ENCODE data around the gene KIF17. TPM values are rescaled to one million over a fixed set of nuclear protein-coding genes. Genes with fewer than 3 reads are reported as not detected.
"Not testable (repeated sequence)": the region's sequence is repeated elsewhere in the genome, so short reads cannot be mapped to it uniquely, and the experiment has no call there.

KIF17 gene
- total and polyA plus RNA-seq, 8 donors: 0.20 to 1.1 (median 0.69) TPM

DNA sequence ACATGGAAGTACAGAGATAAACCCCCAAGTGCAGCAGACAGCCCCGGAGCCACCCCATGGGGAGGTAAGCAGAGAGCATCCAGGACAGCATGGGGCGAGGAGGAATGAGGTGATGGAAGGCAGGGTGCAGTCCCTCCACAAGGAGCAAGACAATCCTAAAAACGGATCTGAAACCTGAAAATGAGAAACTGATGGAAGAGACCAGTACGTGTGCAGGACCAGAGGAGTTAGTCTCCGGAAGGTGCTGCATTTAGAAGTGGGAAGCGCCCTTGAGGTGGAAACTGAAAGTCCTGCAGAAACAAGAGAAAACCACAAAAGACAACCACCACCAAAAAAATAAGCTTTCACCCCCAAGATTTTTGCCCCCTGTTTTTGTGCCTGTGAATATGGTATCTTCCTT, 39.2 kb downstream of the KIF17 start:
- FAIRE-seq (no peak), ATAC-seq (no peak), DNase-seq (no peak)
- Histone ChIP-seq H3K9me3 (no peaks in the 10 kb centered on the region), H3K36me3 (no peaks in the 10 kb centered on the region), H3K27me3 (no peaks in the 10 kb centered on the region), H3K4me1 (no peaks in the 10 kb centered on the region), H3K27ac (no peak overlapping the region), H3K4me3 (no peak overlapping the region)
- intact Hi-C loops (cut with DNase I): no loop called here
- TF ChIP-seq, protein P1, sequence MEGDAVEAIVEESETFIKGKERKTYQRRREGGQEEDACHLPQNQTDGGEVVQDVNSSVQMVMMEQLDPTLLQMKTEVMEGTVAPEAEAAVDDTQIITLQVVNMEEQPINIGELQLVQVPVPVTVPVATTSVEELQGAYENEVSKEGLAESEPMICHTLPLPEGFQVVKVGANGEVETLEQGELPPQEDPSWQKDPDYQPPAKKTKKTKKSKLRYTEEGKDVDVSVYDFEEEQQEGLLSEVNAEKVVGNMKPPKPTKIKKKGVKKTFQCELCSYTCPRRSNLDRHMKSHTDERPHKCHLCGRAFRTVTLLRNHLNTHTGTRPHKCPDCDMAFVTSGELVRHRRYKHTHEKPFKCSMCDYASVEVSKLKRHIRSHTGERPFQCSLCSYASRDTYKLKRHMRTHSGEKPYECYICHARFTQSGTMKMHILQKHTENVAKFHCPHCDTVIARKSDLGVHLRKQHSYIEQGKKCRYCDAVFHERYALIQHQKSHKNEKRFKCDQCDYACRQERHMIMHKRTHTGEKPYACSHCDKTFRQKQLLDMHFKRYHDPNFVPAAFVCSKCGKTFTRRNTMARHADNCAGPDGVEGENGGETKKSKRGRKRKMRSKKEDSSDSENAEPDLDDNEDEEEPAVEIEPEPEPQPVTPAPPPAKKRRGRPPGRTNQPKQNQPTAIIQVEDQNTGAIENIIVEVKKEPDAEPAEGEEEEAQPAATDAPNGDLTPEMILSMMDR (IDR thresholded peaks at IDR 0.05): no peak
- 76 to 80% methylated on average over 6 of the region's 6 CpGs for WGBS, 2 donors

DNA sequence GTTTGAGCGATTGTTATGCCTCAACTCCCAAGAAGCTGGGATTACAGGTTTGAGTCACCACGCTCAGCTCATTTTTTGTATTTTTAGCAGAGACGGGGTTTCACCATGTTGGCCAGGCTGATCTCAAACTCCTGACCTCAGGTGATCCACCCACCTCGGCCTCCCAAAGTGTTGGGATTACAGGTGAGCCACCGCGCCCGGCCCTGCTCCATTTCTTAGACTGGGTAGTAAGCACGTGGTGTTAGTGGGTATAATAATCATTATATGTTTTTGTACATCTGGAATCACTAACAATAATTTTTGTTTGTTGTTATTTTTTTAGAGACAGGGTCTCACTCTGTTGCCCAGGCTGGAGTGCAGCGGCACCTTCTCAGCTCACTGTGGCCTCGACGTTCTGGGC, 44.2 kb downstream of the KIF17 start:
- H3K4me1 ChIP-seq; FAIRE-seq; H3K27me3 ChIP-seq; H3K9me3 ChIP-seq; H3K4me3 ChIP-seq; H3K27ac ChIP-seq; ATAC-seq; DNase-seq; H3K36me3 ChIP-seq; intact Hi-C loops (cut with DNase I): not testable (repeated sequence)
- 84 to 93% methylated on average over 11 of the region's 11 CpGs for WGBS, 2 donors

DNA sequence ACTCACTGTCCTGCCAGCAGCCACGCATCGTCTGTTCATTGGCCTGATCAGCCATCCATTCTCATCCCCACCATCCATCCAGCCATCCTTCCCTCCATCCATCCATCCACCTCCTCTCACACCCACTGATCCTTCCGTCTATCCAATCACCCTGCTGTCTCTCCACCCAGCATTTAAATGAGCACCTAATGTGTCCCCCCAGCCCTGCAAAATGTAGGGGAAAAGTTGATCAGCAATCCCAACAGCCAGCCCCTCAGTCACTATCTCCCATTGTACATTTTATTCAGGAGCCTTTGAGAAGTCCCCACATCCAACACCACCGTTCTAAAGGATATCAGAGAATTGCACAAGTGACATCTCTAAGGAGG, 45.6 kb downstream of the KIF17 start:
- Histone ChIP-seq H3K4me3 (no peak overlapping the region), H3K4me1 (no peaks in the 10 kb centered on the region), H3K27ac (no peak overlapping the region), H3K36me3 (no peaks in the 10 kb centered on the region), H3K27me3 (no peaks in the 10 kb centered on the region), H3K9me3 (no peaks in the 10 kb centered on the region)
- 77 to 84% methylated on average over 4 of the region's 4 CpGs for WGBS, 2 donors
- TF ChIP-seq, protein P1 (IDR thresholded peaks at IDR 0.05): no peak
- intact Hi-C loops (cut with DNase I): no loop called here
- ATAC-seq: no peak
- DNase-seq: no peak
- FAIRE-seq: no peak

DNA sequence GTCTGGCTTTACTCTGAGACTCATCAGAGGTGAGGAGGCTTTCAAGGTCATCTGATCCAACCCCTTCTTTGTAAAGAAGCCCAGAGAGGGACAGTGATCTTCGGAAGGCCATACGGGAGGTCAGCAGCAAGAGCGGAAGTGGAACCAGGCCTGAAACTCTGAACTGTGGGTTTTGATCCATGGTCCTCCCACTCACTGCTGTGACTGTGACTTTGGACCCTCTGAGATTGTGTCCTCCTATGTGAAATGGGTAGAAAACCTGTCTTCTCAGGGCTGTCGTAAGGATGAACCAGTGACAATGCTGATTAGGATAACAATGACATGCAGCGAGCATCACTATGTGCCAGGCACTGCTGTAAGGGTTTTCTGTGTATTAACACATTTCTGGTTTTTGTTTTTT, 46.9 kb downstream of the KIF17 start:
- Histone ChIP-seq H3K9me3 (no peaks in the 10 kb centered on the region), H3K27me3 (no peaks in the 10 kb centered on the region), H3K4me1 (no peaks in the 10 kb centered on the region), H3K36me3 (no peaks in the 10 kb centered on the region), H3K27ac (no peak overlapping the region), H3K4me3 (no peak overlapping the region)
- FAIRE-seq (no peak), ATAC-seq (no peak), DNase-seq (no peak)
- TF ChIP-seq, protein P1 (IDR thresholded peaks at IDR 0.05): no peak
- 88 to 89% methylated on average over 5 of the region's 5 CpGs for WGBS, 2 donors
- intact Hi-C loops (cut with DNase I): no loop called here

DNA sequence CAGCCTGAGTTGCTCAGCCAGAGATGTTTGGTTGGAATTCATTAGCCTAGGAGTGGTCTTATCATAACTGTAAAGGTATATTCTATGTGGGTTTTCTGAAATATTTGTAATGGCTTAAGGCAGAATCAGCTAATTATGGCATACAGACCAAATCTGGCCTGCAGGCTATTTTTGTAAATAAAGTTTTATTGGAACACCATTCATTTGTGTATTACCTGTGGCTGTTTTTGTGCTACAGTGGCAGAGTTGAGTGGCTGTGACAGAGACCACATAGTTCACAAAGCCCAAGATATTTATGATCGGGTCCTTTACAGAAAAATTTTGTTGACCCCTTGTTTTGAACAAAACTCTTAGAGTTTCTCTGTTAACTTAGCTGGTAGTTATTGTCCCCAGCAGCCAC, 49.2 kb downstream of the KIF17 start:
- intact Hi-C loops (cut with DNase I): no loop called here
- no peak overlapping the region for H3K4me3 ChIP-seq
- DNase-seq: no peak
- no peaks in the 10 kb centered on the region for H3K9me3 ChIP-seq
- H3K27me3 ChIP-seq: no peaks in the 10 kb centered on the region
- no peak overlapping the region for H3K27ac ChIP-seq
- no peak for FAIRE-seq
- 94 to 95% methylated on average over 1 of the region's 1 CpG for WGBS, 2 donors
- H3K4me1 ChIP-seq: no peaks in the 10 kb centered on the region
- no peaks in the 10 kb centered on the region for H3K36me3 ChIP-seq
- TF ChIP-seq, protein P1 (IDR thresholded peaks at IDR 0.05): no peak
- ATAC-seq: no peak

DNA sequence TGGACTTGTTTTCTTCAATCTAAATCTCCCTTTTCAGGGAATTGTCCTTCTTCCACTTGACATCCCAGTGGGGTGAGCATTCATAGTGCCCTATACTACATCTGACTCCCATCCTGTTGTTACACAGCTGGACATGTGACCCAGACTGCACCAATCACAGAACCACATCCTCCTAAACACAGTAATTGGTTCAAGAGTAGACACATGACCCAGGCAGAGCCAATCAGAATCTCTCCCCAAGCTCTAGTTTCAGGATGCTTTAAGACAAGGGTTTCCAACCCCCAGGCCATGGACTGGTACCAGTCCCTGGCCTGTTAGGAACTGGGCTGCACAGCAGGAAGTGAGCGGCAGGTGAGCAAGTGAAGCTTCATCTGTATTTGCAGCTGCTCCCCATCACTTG, 51.0 kb downstream of the KIF17 start:
- no peak overlapping the region for H3K27ac ChIP-seq

More for the DNA sequence above, 51.0 kb downstream of the KIF17 start:
- no peaks in the 10 kb centered on the region for H3K9me3 ChIP-seq
- 96 to 100% methylated on average over 1 of the region's 1 CpG for WGBS, 2 donors
- no peaks in the 10 kb centered on the region for H3K4me1 ChIP-seq
- FAIRE-seq: no peak
- H3K27me3 ChIP-seq: no peaks in the 10 kb centered on the region
- intact Hi-C loops (cut with DNase I): no loop called here
- H3K4me3 ChIP-seq: no peak overlapping the region
- no peak for DNase-seq
- ATAC-seq: no peak
- no peaks in the 10 kb centered on the region for H3K36me3 ChIP-seq
- TF ChIP-seq, protein P1 (IDR thresholded peaks at IDR 0.05): no peak
